Epithelial cell of esophagus (primary cell): ENCODE measurements around the gene STOX2.
"Not testable (repeated sequence)": the region's sequence is repeated elsewhere in the genome, so short reads cannot be mapped to it uniquely, and the experiment has no call there.

ENCODE experiments used
- DNase-seq: peaks from one replicate; pipeline ENCODE4 v3.0.0; 2010; ENCODE audit warnings: low read depth
- H3K4me3 ChIP-seq: 2 replicates; pipeline ENCODE4 v1.5.1; 2011; ENCODE audit warnings: mild to moderate bottlenecking, low read length, control low read depth
- CTCF ChIP-seq: IDR thresholded peaks from 2 replicates; pipeline ENCODE4 v1.5.1; 2011; ENCODE audit warnings: low read depth, mild to moderate bottlenecking, low read length, control low read depth, inconsistent platforms; ENCODE audit not compliant: insufficient read depth; ENCODE audit errors: missing control alignments

The STOX2 gene

GRCh38 chr4:183945741-183946140 is 40.6 kb downstream of the STOX2 start:
- TF ChIP-seq CTCF = no peak
- no peak for DNase-seq
- no peak overlapping the region for H3K4me3 ChIP-seq

GRCh38 chr4:183950536-183950935 is 45.4 kb downstream of the STOX2 start:
- no peak for DNase-seq
- no peak overlapping the region for H3K4me3 ChIP-seq
- no peak for TF ChIP-seq CTCF

GRCh38 chr4:183952652-183953051 is 47.5 kb downstream of the STOX2 start:
- DNase-seq, H3K4me3 ChIP-seq: not testable (repeated sequence)

GRCh38 chr4:183959319-183960045 is 54.4 kb downstream of the STOX2 start:
- H3K4me3 ChIP-seq = no peak overlapping the region
- DNase-seq = no peak
- TF ChIP-seq CTCF = no peak

GRCh38 chr4:183960046-183960420 is 54.9 kb downstream of the STOX2 start:
- peak; percentile 26 for DNase-seq
- no peak overlapping the region for H3K4me3 ChIP-seq
- no peak for TF ChIP-seq CTCF

GRCh38 chr4:183960962-183961541 is 55.9 kb downstream of the STOX2 start:
- H3K4me3 ChIP-seq = no peak overlapping the region
- no peak for TF ChIP-seq CTCF

GRCh38 chr4:183961795-183962194 is 56.7 kb downstream of the STOX2 start:
- no peak overlapping the region for H3K4me3 ChIP-seq
- TF ChIP-seq CTCF = no peak
- no peak for DNase-seq

More at GRCh38 chr4:183960962-183961541, 55.9 kb downstream of the STOX2 start:
- no peak for DNase-seq
